Esophagus muscularis mucosa (tissue), 4 donors: Measurements from ENCODE around the gene BMP6. TPM values are rescaled to one million over a fixed set of nuclear protein-coding genes. Genes with fewer than 3 reads are reported as not detected.

ENCODE experiments used
- DNase-seq: peaks from one replicate; pipeline ENCODE4 v3.0.0-alpha.2; 2017; ENCODE audit errors: extremely low spot score
- H3K27ac ChIP-seq, 4 donors: fragments of 200-600 bp; sonication (generic); replicated peaks in 1 of 4; 1 replicate in 3 of 4; 2 replicates in 1 of 4; pipeline ENCODE4 v1.5.1; 2016 to 2019; ENCODE audit warnings: mild to moderate bottlenecking in 1 of 4
- H3K27me3 ChIP-seq, 4 donors: fragments of 200-600 bp; sonication (generic); one replicate each; pipeline versions ENCODE4 v1.5.1 to v1.6.0; 2016 to 2019
- H3K36me3 ChIP-seq, 4 donors: fragments of 200-600 bp; sonication (generic); one replicate each; pipeline ENCODE4 v1.5.1; 2016 to 2019
- H3K4me1 ChIP-seq, 4 donors: fragments of 200-600 bp; sonication (generic); one replicate each; pipeline ENCODE4 v1.5.1; 2016 to 2019
- H3K4me3 ChIP-seq, 4 donors: fragments of 200-600 bp; sonication (generic); 1 replicate in 2 of 4; 2 replicates in 2 of 4; pipeline ENCODE4 v1.5.1; 2016 to 2019; ENCODE audit warnings: mild to moderate bottlenecking in 4 of 4, moderate library complexity in 1 of 4
- H3K9me3 ChIP-seq, 4 donors: fragments of 200-600 bp; sonication (generic); 1 replicate in 3 of 4; 2 replicates in 1 of 4; pipeline ENCODE4 v1.5.1; 2016 to 2019
- EP300 ChIP-seq: sonication (generic); formaldehyde crosslinking; IDR thresholded peaks from one replicate; pipeline ENCODE4 v1.6.1; 2017; ENCODE audit warnings: antibody characterized with exemption
- POLR2A ChIP-seq: fragments of 450-650 bp; IDR thresholded peaks from one replicate; pipeline ENCODE4 v1.6.1; 2017; ENCODE audit warnings: antibody characterized with exemption, moderate library complexity, mild to moderate bottlenecking, low read depth
- POLR2AphosphoS5 ChIP-seq, 2 donors: sonication (generic); formaldehyde crosslinking; IDR thresholded peaks; one replicate each; pipeline ENCODE4 v1.6.1; 2017; ENCODE audit warnings: antibody characterized with exemption in 2 of 2
- WGBS: methylation state at CpG from one replicate; pipeline ENCODE4 v1.1.5; 2018; 5-methylcytosine and 5-hydroxymethylcytosine counted together
- intact Hi-C: fragments of 100-400 bp; cut with DNase I; formaldehyde crosslinking; loops from one replicate; pipeline ENCODE4 v1.15.1; 2023
- total RNA-seq, 4 donors: library from RNA; depleted of rRNA; stranded (reverse); fragments of >200 nt; gene quantifications; one replicate each; pipeline versions ENCODE4 v1.1.0 to v1.2.1, GENCODE V29; 2016
- TF ChIP-seq, protein P1 (sequence below), 3 experiments: fragments of 200-600 bp in 2 of 3; fragments of 450-650 bp in 1 of 3; sonication (generic) in 2 of 3; IDR thresholded peaks; one replicate each; pipeline ENCODE4 v1.5.1; 2017 to 2019; ENCODE audit warnings: antibody characterized with exemption in 3 of 3, mild to moderate bottlenecking in 2 of 3, moderate library complexity in 1 of 3

Gene BMP6
- total RNA-seq, 4 donors from 2014 or later, result 5.1 to 10.0 (median 6.9) TPM

DNA sequence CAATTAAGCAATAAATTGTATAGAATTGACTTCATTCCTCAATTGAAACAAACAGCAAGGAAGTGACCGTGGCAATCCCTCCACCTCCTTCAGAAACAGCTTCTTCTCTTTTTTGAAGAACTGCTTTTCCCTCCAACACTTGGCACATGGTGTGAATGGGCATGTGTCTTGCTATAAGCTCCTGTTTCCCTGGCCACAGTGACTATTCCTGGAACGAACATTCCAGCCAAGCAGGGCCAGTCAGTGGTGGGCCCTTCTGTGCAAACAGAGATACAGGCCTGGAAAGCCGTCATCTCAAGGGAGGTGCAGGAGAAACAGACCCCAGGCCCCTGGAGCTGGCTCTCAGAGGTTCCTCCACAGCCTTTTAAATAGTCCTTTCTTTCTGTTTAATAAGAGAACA lies 177.8 kb downstream of the BMP6 start:
- H3K4me1 ChIP-seq, result peaks cover 14 to 24% (median 14%) of the 10 kb centered on the region in 4 donors
- no peak overlapping the region for H3K27ac ChIP-seq
- no peak overlapping the region for H3K4me3 ChIP-seq
- H3K9me3 ChIP-seq, result no peaks in the 10 kb centered on the region
- DNase-seq, result no peak
- no peaks in the 10 kb centered on the region for H3K27me3 ChIP-seq
- 88% methylated on average over 3 of the region's 3 CpGs for WGBS
- TF ChIP-seq EP300 (no peak), POLR2A (no peak), POLR2AphosphoS5 (IDR thresholded peaks at IDR 0.05) (no peak)
- TF ChIP-seq, protein P1, sequence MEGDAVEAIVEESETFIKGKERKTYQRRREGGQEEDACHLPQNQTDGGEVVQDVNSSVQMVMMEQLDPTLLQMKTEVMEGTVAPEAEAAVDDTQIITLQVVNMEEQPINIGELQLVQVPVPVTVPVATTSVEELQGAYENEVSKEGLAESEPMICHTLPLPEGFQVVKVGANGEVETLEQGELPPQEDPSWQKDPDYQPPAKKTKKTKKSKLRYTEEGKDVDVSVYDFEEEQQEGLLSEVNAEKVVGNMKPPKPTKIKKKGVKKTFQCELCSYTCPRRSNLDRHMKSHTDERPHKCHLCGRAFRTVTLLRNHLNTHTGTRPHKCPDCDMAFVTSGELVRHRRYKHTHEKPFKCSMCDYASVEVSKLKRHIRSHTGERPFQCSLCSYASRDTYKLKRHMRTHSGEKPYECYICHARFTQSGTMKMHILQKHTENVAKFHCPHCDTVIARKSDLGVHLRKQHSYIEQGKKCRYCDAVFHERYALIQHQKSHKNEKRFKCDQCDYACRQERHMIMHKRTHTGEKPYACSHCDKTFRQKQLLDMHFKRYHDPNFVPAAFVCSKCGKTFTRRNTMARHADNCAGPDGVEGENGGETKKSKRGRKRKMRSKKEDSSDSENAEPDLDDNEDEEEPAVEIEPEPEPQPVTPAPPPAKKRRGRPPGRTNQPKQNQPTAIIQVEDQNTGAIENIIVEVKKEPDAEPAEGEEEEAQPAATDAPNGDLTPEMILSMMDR (IDR thresholded peaks at IDR 0.05), result no peak
- intact Hi-C loops, result no loop called here
- peaks cover 19 to 60% (median 59%) of the 10 kb centered on the region in 4 donors for H3K36me3 ChIP-seq

DNA sequence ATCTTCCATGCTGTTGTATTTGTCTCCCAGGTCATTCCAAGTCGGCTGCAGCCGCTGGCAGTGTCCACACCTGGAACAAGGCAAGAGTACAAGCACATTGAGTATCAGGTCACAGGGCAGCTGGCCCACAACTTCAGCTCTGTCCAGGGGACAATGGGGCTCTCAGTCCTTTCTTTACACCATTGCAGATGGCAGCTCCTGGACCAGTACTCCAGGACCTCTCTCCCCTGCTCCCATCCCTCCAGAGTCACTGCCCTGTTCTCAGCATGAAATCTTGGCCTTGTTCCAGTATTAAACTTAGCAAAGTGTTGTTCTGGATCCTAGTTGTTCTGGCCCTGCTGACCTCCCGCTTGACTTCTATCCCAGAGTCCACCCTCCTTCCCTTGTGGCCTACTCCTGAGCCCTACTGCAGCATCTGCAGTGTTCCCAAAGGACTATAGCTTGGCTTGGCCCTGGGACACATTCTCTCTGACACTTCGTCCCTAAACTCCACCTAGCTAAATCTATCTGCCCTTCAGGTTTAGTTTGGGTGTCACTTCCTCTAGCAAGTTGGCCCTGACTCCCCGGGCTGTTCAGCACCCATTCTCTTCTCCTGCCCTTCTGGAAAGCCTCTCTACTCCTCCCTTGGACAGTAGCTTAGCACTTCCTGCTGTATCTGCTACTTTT lies 178.9 kb downstream of the BMP6 start:
- H3K4me1 ChIP-seq, result peaks cover 24 to 34% (median 25%) of the 10 kb centered on the region in 4 donors
- 87% methylated on average over 5 of the region's 5 CpGs for WGBS
- no peaks in the 10 kb centered on the region for H3K27me3 ChIP-seq
- H3K27ac ChIP-seq, result no peak overlapping the region
- intact Hi-C loops, result no loop called here
- no peaks in the 10 kb centered on the region for H3K9me3 ChIP-seq
- H3K36me3 ChIP-seq, result peaks cover 8 to 49% (median 48%) of the 10 kb centered on the region in 4 donors
- no peak for TF ChIP-seq EP300
- no peak for TF ChIP-seq POLR2AphosphoS5 (IDR thresholded peaks at IDR 0.05)
- TF ChIP-seq POLR2A, result no peak
- TF ChIP-seq, protein P1 (IDR thresholded peaks at IDR 0.05), result no peak
- DNase-seq, result no peak
- no peak overlapping the region for H3K4me3 ChIP-seq

DNA sequence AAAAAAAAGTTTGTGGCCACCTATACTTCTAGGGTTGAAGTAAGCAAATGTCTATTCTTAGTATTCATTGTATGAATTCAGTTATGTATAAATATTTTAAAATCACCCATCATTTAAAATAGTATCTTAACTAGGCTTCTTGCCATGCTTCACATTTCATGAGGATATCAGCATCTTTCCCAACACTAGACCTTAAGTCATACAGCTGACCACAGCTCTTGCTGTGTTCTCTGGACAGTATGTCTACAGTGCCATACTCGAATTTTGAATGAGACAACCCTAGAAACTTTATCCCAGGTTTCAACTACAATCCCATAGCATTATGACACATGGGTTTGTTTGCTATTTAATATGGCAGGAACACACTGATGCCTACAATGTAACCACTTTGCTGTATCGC lies 179.5 kb downstream of the BMP6 start:
- 85% methylated on average over 2 of the region's 2 CpGs for WGBS

DNA sequence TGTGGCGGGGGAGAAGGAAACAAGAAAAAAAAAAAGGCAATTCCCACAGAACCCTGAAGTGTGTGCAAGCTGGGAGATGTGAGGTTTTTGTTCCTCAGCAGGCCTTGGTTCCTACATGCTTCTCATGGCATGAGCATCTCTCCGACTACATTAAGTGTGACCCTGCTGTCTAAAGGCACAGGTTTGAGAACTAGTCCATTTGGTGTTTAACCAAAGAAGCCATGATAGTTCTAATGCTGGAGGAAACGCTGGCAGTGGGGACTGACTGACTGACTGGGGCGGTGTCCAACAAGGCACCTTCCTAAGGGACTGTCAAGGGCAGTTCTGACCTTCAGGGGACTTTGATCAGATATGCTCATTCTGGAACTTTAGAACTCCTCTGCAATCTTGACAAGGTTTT lies 180.8 kb downstream of the BMP6 start:
- H3K4me1 ChIP-seq, result peaks cover 32 to 39% (median 33%) of the 10 kb centered on the region in 4 donors
- no peak overlapping the region for H3K4me3 ChIP-seq
- no peak for DNase-seq
- 87% methylated on average over 4 of the region's 4 CpGs for WGBS
- TF ChIP-seq POLR2AphosphoS5 (IDR thresholded peaks at IDR 0.05) (no peak), POLR2A (no peak), EP300 (no peak)
- TF ChIP-seq, protein P1 (IDR thresholded peaks at IDR 0.05), result no peak
- intact Hi-C loops, result no loop called here
- no peaks in the 10 kb centered on the region for H3K9me3 ChIP-seq
- H3K27me3 ChIP-seq, result no peaks in the 10 kb centered on the region
- peaks cover 0 to 29% (median 29%) of the 10 kb centered on the region in 4 donors for H3K36me3 ChIP-seq
- no peak overlapping the region for H3K27ac ChIP-seq

More for the DNA sequence above, 179.5 kb downstream of the BMP6 start:
- no peak for DNase-seq
- H3K4me1 ChIP-seq, result peaks cover 24 to 34% (median 25%) of the 10 kb centered on the region in 4 donors
- no peaks in the 10 kb centered on the region for H3K27me3 ChIP-seq
- TF ChIP-seq, protein P1 (IDR thresholded peaks at IDR 0.05), result no peak
- no peak for TF ChIP-seq POLR2AphosphoS5 (IDR thresholded peaks at IDR 0.05)
- no peak for TF ChIP-seq EP300
- TF ChIP-seq POLR2A, result no peak
- H3K9me3 ChIP-seq, result no peaks in the 10 kb centered on the region
- intact Hi-C loops, result no loop called here
- H3K27ac ChIP-seq, result no peak overlapping the region
- no peak overlapping the region for H3K4me3 ChIP-seq
- peaks cover 8 to 43% (median 42%) of the 10 kb centered on the region in 4 donors for H3K36me3 ChIP-seq

DNA sequence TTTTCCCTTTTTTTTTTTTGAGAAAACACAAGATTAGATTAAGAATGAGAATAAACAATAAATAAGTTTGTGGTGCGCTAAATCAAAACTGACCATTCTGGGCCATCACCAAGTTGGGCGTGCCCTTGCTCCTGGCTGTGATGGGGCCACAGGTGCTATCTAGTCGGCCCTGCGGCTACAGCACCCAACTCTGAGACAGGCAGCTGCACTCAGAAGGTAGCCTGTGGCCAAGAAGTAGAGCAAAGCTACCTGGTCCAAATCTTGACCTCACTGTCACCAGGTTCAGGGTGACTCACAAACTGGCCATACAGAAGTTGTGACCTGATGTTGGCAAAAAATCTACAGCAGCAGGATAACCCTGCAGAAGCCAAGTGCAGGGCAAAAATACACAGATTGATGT lies 181.3 kb downstream of the BMP6 start:
- no peak for DNase-seq
- no peaks in the 10 kb centered on the region for H3K27me3 ChIP-seq
- WGBS, result 93% methylated on average over 4 of the region's 4 CpGs
- H3K9me3 ChIP-seq, result no peaks in the 10 kb centered on the region
- no peak overlapping the region for H3K4me3 ChIP-seq
- intact Hi-C loops, result no loop called here
- H3K36me3 ChIP-seq, result peaks cover 0 to 25% (median 25%) of the 10 kb centered on the region in 4 donors
- H3K4me1 ChIP-seq, result peaks cover 32 to 39% (median 33%) of the 10 kb centered on the region in 4 donors
- TF ChIP-seq POLR2A (no peak), POLR2AphosphoS5 (IDR thresholded peaks at IDR 0.05) (no peak), EP300 (no peak)
- TF ChIP-seq, protein P1 (IDR thresholded peaks at IDR 0.05), result no peak
- no peak overlapping the region for H3K27ac ChIP-seq
